Testis (tissue), 3 donors: ENCODE results near the gene XRCC1. TPM values are rescaled to one million over a fixed set of nuclear protein-coding genes. Genes with fewer than 3 reads are reported as not detected.

Experiments used
- DNase-seq: peaks from one replicate; pipeline ENCODE4 v3.0.0-alpha.2; 2019
- H3K27ac ChIP-seq, 2 donors: fragments of 200-600 bp; sonication (generic); one replicate each; pipeline ENCODE4 v1.5.1; 2019
- H3K27me3 ChIP-seq: fragments of 200-600 bp; sonication (generic); one replicate; pipeline ENCODE4 v1.5.1; 2019
- H3K36me3 ChIP-seq: fragments of 200-600 bp; sonication (generic); one replicate; pipeline ENCODE4 v1.5.1; 2017; ENCODE audit warnings: low read depth; ENCODE audit errors: missing control alignments
- H3K4me1 ChIP-seq: fragments of 200-600 bp; sonication (generic); one replicate; pipeline ENCODE4 v1.5.1; 2019
- H3K4me3 ChIP-seq, 2 donors: fragments of 200-600 bp; sonication (generic); one replicate each; pipeline ENCODE4 v1.5.1; 2017 to 2019
- H3K9me3 ChIP-seq: fragments of 200-600 bp; sonication (generic); one replicate; pipeline ENCODE4 v1.5.1; 2017
- POLR2A ChIP-seq: fragments of 450-650 bp; IDR thresholded peaks from one replicate; pipeline ENCODE4 v1.6.1; 2017; ENCODE audit warnings: antibody characterized with exemption, mild to moderate bottlenecking, moderate library complexity
- WGBS, 2 donors: methylation state at CpG; one replicate each; pipeline ENCODE4 v1.1.5; 2018; 5-methylcytosine and 5-hydroxymethylcytosine counted together
- intact Hi-C: fragments of 100-400 bp; cut with DNase I; formaldehyde crosslinking; loops from one replicate; pipeline ENCODE4 v1.15.1; 2023; ENCODE audit warnings: low total_unique reads
- polyA plus RNA-seq: library from polyadenylated mRNA; stranded (reverse); fragments of 350-450 nt; fragmentation: Illumina TruSeq; extraction: RNeasy Lipid Tissue Mini Kit (QIAGEN cat#74804); gene quantifications from one replicate; pipeline ENCODE4 v1.2.3, GENCODE V29; 2014; ENCODE audit warnings: low read depth, low replicate concordance; ENCODE audit not compliant: insufficient read depth
- total RNA-seq, 2 donors: library from RNA; depleted of rRNA; stranded (reverse); fragments of >200 nt; gene quantifications; one replicate each; pipeline ENCODE4 v1.2.3, GENCODE V29; 2016
- TF ChIP-seq, protein P1 (sequence below), 3 experiments: fragments of 450-650 bp in 2 of 3; fragments of 200-600 bp in 1 of 3; sonication (generic) in 1 of 3; IDR thresholded peaks; one replicate each; pipeline ENCODE4 v1.5.1; 2016 to 2019; ENCODE audit warnings: antibody characterized with exemption in 3 of 3, mild to moderate bottlenecking in 2 of 3, moderate library complexity in 1 of 3

XRCC1 gene
- total and polyA plus RNA-seq, 3 donors from 2014 or later = 40.6 to 49.1 (median 44.8) TPM

GRCh38 chr19:43595999-43596841 lies 20.9 kb upstream of the XRCC1 start, which contains the start of the genes IRGQ and ZNF576:
TSS of gene IRGQ (minus strand) at chr19:43596134. CDS start at chr19:43595338, 796 bp downstream.
TSS of gene ZNF576 (plus strand) at chr19:43596595. CDS start at chr19:43597109, 514 bp downstream.
- no peaks in the 10 kb centered on the region for H3K9me3 ChIP-seq
- TF ChIP-seq POLR2A = peak; percentile 30
- TF ChIP-seq, protein P1, sequence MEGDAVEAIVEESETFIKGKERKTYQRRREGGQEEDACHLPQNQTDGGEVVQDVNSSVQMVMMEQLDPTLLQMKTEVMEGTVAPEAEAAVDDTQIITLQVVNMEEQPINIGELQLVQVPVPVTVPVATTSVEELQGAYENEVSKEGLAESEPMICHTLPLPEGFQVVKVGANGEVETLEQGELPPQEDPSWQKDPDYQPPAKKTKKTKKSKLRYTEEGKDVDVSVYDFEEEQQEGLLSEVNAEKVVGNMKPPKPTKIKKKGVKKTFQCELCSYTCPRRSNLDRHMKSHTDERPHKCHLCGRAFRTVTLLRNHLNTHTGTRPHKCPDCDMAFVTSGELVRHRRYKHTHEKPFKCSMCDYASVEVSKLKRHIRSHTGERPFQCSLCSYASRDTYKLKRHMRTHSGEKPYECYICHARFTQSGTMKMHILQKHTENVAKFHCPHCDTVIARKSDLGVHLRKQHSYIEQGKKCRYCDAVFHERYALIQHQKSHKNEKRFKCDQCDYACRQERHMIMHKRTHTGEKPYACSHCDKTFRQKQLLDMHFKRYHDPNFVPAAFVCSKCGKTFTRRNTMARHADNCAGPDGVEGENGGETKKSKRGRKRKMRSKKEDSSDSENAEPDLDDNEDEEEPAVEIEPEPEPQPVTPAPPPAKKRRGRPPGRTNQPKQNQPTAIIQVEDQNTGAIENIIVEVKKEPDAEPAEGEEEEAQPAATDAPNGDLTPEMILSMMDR (IDR thresholded peaks at IDR 0.05) = peak in 1 of 3 experiments; percentile 18
- no peaks in the 10 kb centered on the region for H3K27me3 ChIP-seq
- WGBS, 2 donors = 0% methylated on average over 36 to 60 of the region's 60 CpGs
- intact Hi-C loops = no loop called here
- H3K4me1 ChIP-seq = peaks cover 35% of the 10 kb centered on the region
- no peaks in the 10 kb centered on the region for H3K36me3 ChIP-seq
- H3K4me3 ChIP-seq = peak within 1 kb of the TSS; percentile 65 to 69
- DNase-seq = peak; percentile 100
- peak within 1 kb of the TSS; percentile 93 to 95 for H3K27ac ChIP-seq

DNA sequence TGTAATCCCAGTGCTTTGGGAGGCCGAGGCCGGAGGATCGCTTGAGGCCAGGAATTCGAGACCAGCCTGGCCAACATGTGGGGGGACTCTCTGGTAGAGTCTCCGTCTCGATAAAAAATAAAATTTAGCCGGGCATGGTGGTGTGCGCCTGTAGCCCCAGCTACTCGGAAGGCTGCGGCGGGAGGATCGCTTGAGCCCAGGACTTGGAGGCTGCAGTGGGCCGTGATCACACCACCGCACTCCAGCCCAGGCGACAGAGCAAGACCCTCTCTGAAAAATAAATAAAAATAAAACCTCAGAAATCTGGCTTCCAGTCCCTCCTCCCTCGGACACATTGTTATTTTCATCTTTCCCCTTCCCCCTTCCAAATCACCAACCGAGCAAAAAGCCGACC lies 20.3 kb upstream of the XRCC1 start:
- H3K4me1 ChIP-seq = peaks cover 35% of the 10 kb centered on the region
- no peak for DNase-seq
- H3K9me3 ChIP-seq = no peaks in the 10 kb centered on the region
- peak overlapping the region; percentile 65 to 69 for H3K4me3 ChIP-seq
- TF ChIP-seq, protein P1 (IDR thresholded peaks at IDR 0.05) = no peak
- TF ChIP-seq POLR2A = no peak
- 0% methylated on average over 10 to 18 of the region's 18 CpGs for WGBS, 2 donors
- peak overlapping the region; percentile 76 to 90 for H3K27ac ChIP-seq
- intact Hi-C loops = no loop called here
- no peaks in the 10 kb centered on the region for H3K36me3 ChIP-seq
- H3K27me3 ChIP-seq = no peaks in the 10 kb centered on the region

GRCh38 chr19:43594710-43595604 lies 19.6 kb upstream of the XRCC1 start:
- peak; percentile 72 for DNase-seq
- intact Hi-C loops = no loop called here
- no peaks in the 10 kb centered on the region for H3K9me3 ChIP-seq
- peak overlapping the region; percentile 65 to 69 for H3K4me3 ChIP-seq
- no peaks in the 10 kb centered on the region for H3K27me3 ChIP-seq
- WGBS, 2 donors = 1 to 2% methylated on average over 19 to 44 of the region's 64 CpGs
- no peaks in the 10 kb centered on the region for H3K36me3 ChIP-seq
- peaks cover 35% of the 10 kb centered on the region for H3K4me1 ChIP-seq
- TF ChIP-seq, protein P1 (IDR thresholded peaks at IDR 0.05) = peak; percentile 31 to 69 (median 67)
- no peak for TF ChIP-seq POLR2A
- peak overlapping the region; percentile 76 to 90 for H3K27ac ChIP-seq

GRCh38 chr19:43594081-43594697 lies 18.9 kb upstream of the XRCC1 start:
- TF ChIP-seq, protein P1 (IDR thresholded peaks at IDR 0.05) = no peak
- TF ChIP-seq POLR2A = no peak
- no peaks in the 10 kb centered on the region for H3K9me3 ChIP-seq
- peak overlapping the region; percentile 76 to 90 for H3K27ac ChIP-seq
- DNase-seq = no peak
- H3K36me3 ChIP-seq = no peaks in the 10 kb centered on the region
- H3K4me3 ChIP-seq = peak overlapping the region in 1 of 2 donors; percentile 69
- H3K27me3 ChIP-seq = no peaks in the 10 kb centered on the region
- 78 to 86% methylated on average over 10 of the region's 10 CpGs for WGBS, 2 donors
- peaks cover 35% of the 10 kb centered on the region for H3K4me1 ChIP-seq
- intact Hi-C loops = no loop called here
